Panc1 (cell line): ENCODE results near the gene RASGEF1B. TPM values are rescaled to one million over a fixed set of nuclear protein-coding genes. Genes with fewer than 3 reads are reported as not detected.

Experiments used
- ATAC-seq: fragments of 200-7000 bp; cut with Tn5 transposase; 2 replicates; pipeline ENCODE4 v1.9.1; 2020; ENCODE audit warnings: mild to moderate bottlenecking, moderate library complexity
- Bru-seq: library from RNA; stranded (reverse); fragments of 400-500 nt; gene quantifications from one replicate; lab custom pipeline; 2021; lab: Mats Ljungman, UMichigan
- BruChase-seq, 2 experiments: library from RNA; stranded (reverse); fragments of 400-500 nt; gene quantifications; one replicate each; lab custom pipeline; 2021; lab: Mats Ljungman, UMichigan
- BruUV-seq: library from RNA; stranded (reverse); fragments of 400-500 nt; replicated peaks from 2 replicates; lab custom pipeline; 2021; lab: Mats Ljungman, UMichigan
- CTCF ChIA-PET: fragments of 300-600 bp; sonication (Branson Sonifier 250); formaldehyde crosslinking; loops from one replicate; lab custom pipeline; 2022; ENCODE audit warnings: antibody characterized with exemption; lab: Charles Lee
- POLR2A ChIA-PET: fragments of 300-600 bp; sonication (Branson Sonifier 250); formaldehyde crosslinking; loops from one replicate; lab custom pipeline; 2022; ENCODE audit warnings: antibody characterized with exemption; lab: Charles Lee
- DNase-seq: peaks from one replicate; pipeline ENCODE4 v3.0.0-alpha.2; 2010; ENCODE audit warnings: low read depth, low spot score
- H3K27ac ChIP-seq: 2 replicates; pipeline ENCODE4 v1.5.1; 2011; ENCODE audit warnings: mild to moderate bottlenecking, low read length, inconsistent platforms
- H3K27me3 ChIP-seq: fragments of 200-500 bp; sonication (Bioruptor generic); 2 replicates; pipeline ENCODE4 v1.6.0; 2014; ENCODE audit warnings: low read length, inconsistent platforms; ENCODE audit not compliant: control insufficient read depth, insufficient read depth
- H3K36me3 ChIP-seq: fragments of 200-500 bp; sonication (Bioruptor generic); 2 replicates; pipeline ENCODE4 v1.5.1; 2014; ENCODE audit warnings: inconsistent platforms, mild to moderate bottlenecking, low read length, moderate library complexity; ENCODE audit not compliant: control insufficient read depth, insufficient read depth
- H3K4me1 ChIP-seq: 2 replicates; pipeline ENCODE4 v1.5.1; 2011; ENCODE audit warnings: inconsistent platforms, mild to moderate bottlenecking, low read length, moderate library complexity; ENCODE audit not compliant: control insufficient read depth, insufficient read depth
- H3K4me3 ChIP-seq, 2 experiments: 2 replicates each; pipeline ENCODE4 v1.5.1; 2011 to 2012; ENCODE audit warnings: low read depth in 2 of 2, low read length in 2 of 2, mild to moderate bottlenecking in 2 of 2, inconsistent platforms in 1 of 2, moderate library complexity in 1 of 2
- H3K9me3 ChIP-seq: fragments of 200-500 bp; sonication (Bioruptor generic); 2 replicates; pipeline ENCODE4 v1.5.1; 2014; ENCODE audit warnings: low read depth, mild to moderate bottlenecking, inconsistent platforms, low read length, moderate library complexity; ENCODE audit not compliant: control insufficient read depth, insufficient read depth
- CTCF ChIP-seq: fragments of 450-650 bp; IDR thresholded peaks from 2 replicates; pipeline ENCODE4 v1.5.1; 2017; ENCODE audit warnings: mild to moderate bottlenecking
- POLR2AphosphoS5 ChIP-seq: IDR thresholded peaks from 2 replicates; pipeline ENCODE4 v1.6.1; 2012; ENCODE audit warnings: mild to moderate bottlenecking, low read depth, low read length, moderate library complexity
- REST ChIP-seq, 2 experiments: IDR thresholded peaks; 2 replicates each; pipeline ENCODE4 v1.6.1; 2011 to 2012; ENCODE audit warnings: low read depth in 2 of 2, control low read depth in 1 of 2, low read length in 1 of 2, mild to moderate bottlenecking in 1 of 2, moderate library complexity in 1 of 2; ENCODE audit not compliant: insufficient read depth in 1 of 2
- SIN3A ChIP-seq: IDR thresholded peaks from 2 replicates; pipeline ENCODE4 v1.6.1; 2012; ENCODE audit warnings: low read depth, mild to moderate bottlenecking, low read length, moderate library complexity, borderline replicate concordance; ENCODE audit not compliant: insufficient read depth
- TCF7L2 ChIP-seq: IDR thresholded peaks from 2 replicates; pipeline ENCODE4 v1.6.1; 2011; ENCODE audit warnings: mild to moderate bottlenecking, low read depth, low read length, inconsistent platforms
- in situ Hi-C: cut with HindIII; loops from 2 replicates; pipeline ENCODE4 v1.10.0; 2016; ENCODE audit warnings: low sequenced_read_pairs, low pct_unique_long_range_greater_than_20kb
- intact Hi-C: fragments of 100-400 bp; cut with micrococcal nuclease; formaldehyde crosslinking; loops from one replicate; pipeline ENCODE4 v1.10.0; 2022; ENCODE audit not compliant: unreplicated experiment
- long read RNA-seq: library from polyadenylated mRNA; unstranded; transcript quantifications from one replicate; pipeline ENCODE4 v2.0.0, GENCODE V29; 2021; ENCODE audit not compliant: unreplicated experiment
- polyA plus RNA-seq: library from polyadenylated mRNA; unstranded; fragments of >200 nt; gene quantifications from one replicate; pipeline ENCODE4 v1.2.1, GENCODE V29; 2012; ENCODE audit warnings: missing spikeins; ENCODE audit not compliant: insufficient read length
- total RNA-seq: library from RNA; stranded (reverse); gene quantifications from one replicate; pipeline ENCODE4 v1.2.1, GENCODE V29; 2021; ENCODE audit not compliant: unreplicated experiment

The RASGEF1B gene
- total RNA-seq (not detected), Bru-seq, nascent RNA (percentile 3 among the genes with signal in this experiment), BruChase-seq, experiment 1, labeled RNA remaining after a 2-hour chase (percentile 7 among the genes with signal in this experiment), BruChase-seq, experiment 2, labeled RNA remaining after a 6-hour chase (percentile 7 among the genes with signal in this experiment)
- polyA plus RNA-seq, result not detected
- long read RNA-seq, result 0 reads

GRCh38 chr4:81471588-81472280 is at the start of gene RASGEF1B:
TSS of gene RASGEF1B (minus strand) at chr4:81471907. CDS start at chr4:81459508, 12,399 bp downstream.
- in situ Hi-C loops, result no loop called here
- BruUV-seq, result no TSS peak
- DNase-seq, result no peak

GRCh38 chr4:81519856-81520255 is 48.1 kb upstream of the RASGEF1B start:
- TF ChIP-seq SIN3A, result no peak
- TF ChIP-seq TCF7L2, result no peak
- no peak for TF ChIP-seq REST (IDR thresholded peaks at IDR 0.05; ENCODE audit: insufficient read depth in 1 of 2, low read depth in 2 of 2, low read length in 1 of 2)
- TF ChIP-seq POLR2AphosphoS5, result no peak
- no peak for TF ChIP-seq CTCF
- H3K27me3 ChIP-seq, result no peaks in the 10 kb centered on the region
- no peaks in the 10 kb centered on the region for H3K4me1 ChIP-seq
- CTCF ChIA-PET, result no interaction called here
- H3K27ac ChIP-seq, result no peak overlapping the region
- DNase-seq (no peak), ATAC-seq (no peak)
- no peaks in the 10 kb centered on the region for H3K9me3 ChIP-seq
- POLR2A ChIA-PET, result no interaction called here
- H3K36me3 ChIP-seq, result no peaks in the 10 kb centered on the region
- in situ Hi-C loops, result no loop called here
- intact Hi-C loops, result no loop called here
- H3K4me3 ChIP-seq, result no peak overlapping the region
- BruUV-seq, result no TSS peak

More at GRCh38 chr4:81471588-81472280, at the start of gene RASGEF1B:
- no peak for TF ChIP-seq REST (IDR thresholded peaks at IDR 0.05; ENCODE audit: insufficient read depth in 1 of 2, low read depth in 2 of 2, low read length in 1 of 2)
- no peak within 1 kb of the TSS for H3K27ac ChIP-seq
- peaks cover 3% of the 10 kb centered on the region; the same call in 1 of the 2 replicates for H3K4me1 ChIP-seq
- ChIA-PET POLR2A (no interaction called here), CTCF (interaction anchor here (0.7 kb wide), 1 partner anchor 724 kb away, joined by 3 read pairs; no protein-coding TSS in a partner anchor)
- intact Hi-C loops, result no loop called here
- ATAC-seq, result peak; percentile 89
- H3K9me3 ChIP-seq, result no peaks in the 10 kb centered on the region
- peaks cover 20% of the 10 kb centered on the region for H3K27me3 ChIP-seq
- peak within 1 kb of the TSS; percentile 34 to 50 for H3K4me3 ChIP-seq
- H3K36me3 ChIP-seq, result no peaks in the 10 kb centered on the region
